ENCODE data around the gene GNA15. TPM values are rescaled to one million over a fixed set of nuclear protein-coding genes. Genes with fewer than 3 reads are reported as not detected.
"Not testable (repeated sequence)": the region's sequence is repeated elsewhere in the genome, so short reads cannot be mapped to it uniquely, and the experiment has no call there.

Gene GNA15
- total and polyA plus RNA-seq, 9 donors: 1.5 to 3.9 (median 2.1) TPM

DNA sequence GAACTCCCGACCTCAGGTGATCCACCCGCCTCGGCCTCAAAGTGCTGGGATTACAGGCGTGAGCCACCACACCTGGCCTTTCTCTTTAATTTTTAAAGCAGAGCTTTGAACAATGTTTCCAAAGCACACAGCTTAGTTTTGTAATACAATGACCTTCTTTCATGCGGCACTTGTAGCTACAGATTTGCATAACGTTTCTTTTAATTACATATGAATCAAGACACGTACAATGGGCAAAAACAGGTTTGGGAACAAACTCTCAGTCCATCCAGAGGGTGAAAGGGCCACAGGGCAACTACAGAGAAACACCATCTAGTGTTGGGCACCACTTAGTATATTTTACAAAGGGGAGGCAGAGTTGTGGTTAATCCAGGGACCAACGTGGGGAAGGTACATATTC lies 23.7 kb downstream of the GNA15 start:
- WGBS (ENCODE audit: insufficient coverage): 72% methylated on average over 6 of the region's 8 CpGs

GRCh38 chr19:3160219-3160618 lies 24.4 kb downstream of the GNA15 start:
- no peak overlapping the region for H3K4me3 ChIP-seq (ENCODE audit: low read length)
- no peaks in the 10 kb centered on the region for H3K9me3 ChIP-seq (replicated peaks; ENCODE audit: control insufficient read depth, low read depth, low read length)
- no peaks in the 10 kb centered on the region for H3K36me3 ChIP-seq (ENCODE audit: control insufficient read depth, insufficient read depth, low read length)
- H3K27ac ChIP-seq (ENCODE audit: low read length): no peak overlapping the region
- no peaks in the 10 kb centered on the region for H3K27me3 ChIP-seq (ENCODE audit: control insufficient read depth, insufficient read depth, low read length)
- H3K4me1 ChIP-seq (ENCODE audit: control insufficient read depth, insufficient read depth, low read length): no peaks in the 10 kb centered on the region
- DNase-seq: no peak
- WGBS (ENCODE audit: insufficient coverage): 64% methylated on average over 2 of the region's 3 CpGs

More for the DNA sequence above, 23.7 kb downstream of the GNA15 start:
- H3K36me3 ChIP-seq (ENCODE audit: control insufficient read depth, insufficient read depth, low read length): no peaks in the 10 kb centered on the region
- H3K4me3 ChIP-seq (ENCODE audit: low read length): no peak overlapping the region
- H3K27me3 ChIP-seq (ENCODE audit: control insufficient read depth, insufficient read depth, low read length): no peaks in the 10 kb centered on the region
- no peaks in the 10 kb centered on the region for H3K9me3 ChIP-seq (replicated peaks; ENCODE audit: control insufficient read depth, low read depth, low read length)
- H3K4me1 ChIP-seq (ENCODE audit: control insufficient read depth, insufficient read depth, low read length): peaks cover 3% of the 10 kb centered on the region
- DNase-seq: no peak
- no peak overlapping the region for H3K27ac ChIP-seq (ENCODE audit: low read length)

- H3K4me3 ChIP-seq (ENCODE audit: low read length): no peak overlapping the region
- no peaks in the 10 kb centered on the region for H3K9me3 ChIP-seq (replicated peaks; ENCODE audit: control insufficient read depth, low read depth, low read length)
- no peak overlapping the region for H3K27ac ChIP-seq (ENCODE audit: low read length)
- no peaks in the 10 kb centered on the region for H3K4me1 ChIP-seq (ENCODE audit: control insufficient read depth, insufficient read depth, low read length)
- WGBS (ENCODE audit: insufficient coverage): 100% methylated on average over 3 of the region's 4 CpGs
- H3K27me3 ChIP-seq (ENCODE audit: control insufficient read depth, insufficient read depth, low read length): no peaks in the 10 kb centered on the region
- no peaks in the 10 kb centered on the region for H3K36me3 ChIP-seq (ENCODE audit: control insufficient read depth, insufficient read depth, low read length)
- no peak for DNase-seq
Measured at GRCh38 chr19:3161453-3161852, 25.6 kb downstream of the GNA15 start.

- no peak for DNase-seq
- H3K27me3 ChIP-seq (ENCODE audit: control insufficient read depth, insufficient read depth, low read length): no peaks in the 10 kb centered on the region
- H3K4me3 ChIP-seq (ENCODE audit: low read length): no peak overlapping the region
- H3K4me1 ChIP-seq (ENCODE audit: control insufficient read depth, insufficient read depth, low read length): no peaks in the 10 kb centered on the region
- H3K9me3 ChIP-seq (replicated peaks; ENCODE audit: control insufficient read depth, low read depth, low read length): no peaks in the 10 kb centered on the region
- WGBS (ENCODE audit: insufficient coverage): 80% methylated on average over 23 of the region's 38 CpGs
- no peak overlapping the region for H3K27ac ChIP-seq (ENCODE audit: low read length)
- no peaks in the 10 kb centered on the region for H3K36me3 ChIP-seq (ENCODE audit: control insufficient read depth, insufficient read depth, low read length)
Measured at GRCh38 chr19:3162418-3163229, 26.8 kb downstream of the GNA15 start.

GRCh38 chr19:3163230-3163886 lies 27.5 kb downstream of the GNA15 start:
- no peak overlapping the region for H3K4me3 ChIP-seq (ENCODE audit: low read length)
- H3K27ac ChIP-seq (ENCODE audit: low read length): no peak overlapping the region
- WGBS (ENCODE audit: insufficient coverage): 8% methylated on average over 14 of the region's 27 CpGs
- DNase-seq: peak; percentile 66
- H3K4me1 ChIP-seq (ENCODE audit: control insufficient read depth, insufficient read depth, low read length): no peaks in the 10 kb centered on the region
- no peaks in the 10 kb centered on the region for H3K36me3 ChIP-seq (ENCODE audit: control insufficient read depth, insufficient read depth, low read length)
- H3K9me3 ChIP-seq (replicated peaks; ENCODE audit: control insufficient read depth, low read depth, low read length): no peaks in the 10 kb centered on the region
- no peaks in the 10 kb centered on the region for H3K27me3 ChIP-seq (ENCODE audit: control insufficient read depth, insufficient read depth, low read length)

DNA sequence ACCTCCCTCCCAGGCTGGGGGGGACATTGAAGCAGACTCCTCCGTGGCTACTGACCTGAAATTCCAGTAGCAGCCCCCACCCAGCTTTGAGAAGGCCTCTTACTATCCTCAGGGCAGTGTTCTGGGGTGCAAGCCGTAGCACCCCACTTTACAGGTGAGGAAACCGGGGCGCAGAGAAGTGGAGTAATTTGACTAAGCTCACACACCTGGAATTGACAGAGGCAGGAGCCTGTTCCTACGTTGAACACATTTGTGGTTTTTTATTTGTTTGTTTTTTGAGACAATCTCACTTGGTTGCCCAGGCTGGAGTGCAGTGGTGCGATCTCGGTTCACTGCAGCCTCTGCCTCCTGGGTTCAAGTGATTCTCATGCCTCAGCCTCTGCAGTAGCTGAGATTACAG lies 28.1 kb downstream of the GNA15 start:
- H3K27me3 ChIP-seq (ENCODE audit: control insufficient read depth, insufficient read depth, low read length): no peaks in the 10 kb centered on the region
- WGBS (ENCODE audit: insufficient coverage): 70% methylated on average over 6 of the region's 7 CpGs
- DNase-seq: no peak
- H3K9me3 ChIP-seq (replicated peaks; ENCODE audit: control insufficient read depth, low read depth, low read length): no peaks in the 10 kb centered on the region
- no peak overlapping the region for H3K4me3 ChIP-seq (ENCODE audit: low read length)
- H3K4me1 ChIP-seq (ENCODE audit: control insufficient read depth, insufficient read depth, low read length): no peaks in the 10 kb centered on the region
- H3K36me3 ChIP-seq (ENCODE audit: control insufficient read depth, insufficient read depth, low read length): no peaks in the 10 kb centered on the region
- no peak overlapping the region for H3K27ac ChIP-seq (ENCODE audit: low read length)

DNA sequence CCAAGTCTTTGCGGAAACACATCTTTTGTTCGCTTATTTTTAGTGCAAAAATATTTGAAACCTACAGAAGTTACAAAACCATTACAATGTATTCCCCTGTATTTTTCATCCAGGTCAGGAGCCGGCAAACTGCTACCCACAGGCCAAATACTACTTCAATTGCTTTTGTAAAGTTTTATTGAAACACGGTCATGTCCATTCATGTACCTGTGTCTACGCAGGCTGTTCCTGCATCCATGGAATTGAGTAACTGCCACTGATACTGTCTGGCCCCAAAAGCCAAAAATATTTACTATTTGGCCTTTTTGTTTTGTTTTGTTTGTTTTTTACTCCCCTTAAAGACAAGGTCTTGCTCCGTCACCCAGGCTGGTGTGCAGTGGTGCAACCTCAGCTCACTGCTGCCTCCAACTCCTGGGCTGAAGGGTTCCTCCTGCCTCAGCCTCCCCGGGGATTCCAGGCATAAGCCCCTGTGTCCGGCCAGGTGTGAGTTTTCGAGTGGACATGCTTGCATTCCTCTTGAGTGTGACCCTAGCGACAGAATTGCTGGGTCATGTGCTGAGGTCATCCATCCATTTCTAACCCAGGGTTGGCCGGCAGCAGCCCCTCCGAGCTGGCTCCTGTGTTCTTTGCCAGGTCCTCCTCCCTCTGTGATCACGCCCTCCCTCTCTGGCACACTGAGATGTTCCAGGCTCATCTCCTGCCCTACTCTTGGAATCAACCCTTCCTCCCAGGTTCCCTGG lies 31.9 kb downstream of the GNA15 start:
- no peak for DNase-seq
- no peaks in the 10 kb centered on the region for H3K4me1 ChIP-seq (ENCODE audit: control insufficient read depth, insufficient read depth, low read length)
- H3K4me3 ChIP-seq (ENCODE audit: low read length): no peak overlapping the region
- H3K27me3 ChIP-seq (ENCODE audit: control insufficient read depth, insufficient read depth, low read length): no peaks in the 10 kb centered on the region
- no peaks in the 10 kb centered on the region for H3K9me3 ChIP-seq (replicated peaks; ENCODE audit: control insufficient read depth, low read depth, low read length)
- 48% methylated on average over 9 of the region's 13 CpGs for WGBS (ENCODE audit: insufficient coverage)
- H3K27ac ChIP-seq (ENCODE audit: low read length): no peak overlapping the region
- H3K36me3 ChIP-seq (ENCODE audit: control insufficient read depth, insufficient read depth, low read length): no peaks in the 10 kb centered on the region

DNA sequence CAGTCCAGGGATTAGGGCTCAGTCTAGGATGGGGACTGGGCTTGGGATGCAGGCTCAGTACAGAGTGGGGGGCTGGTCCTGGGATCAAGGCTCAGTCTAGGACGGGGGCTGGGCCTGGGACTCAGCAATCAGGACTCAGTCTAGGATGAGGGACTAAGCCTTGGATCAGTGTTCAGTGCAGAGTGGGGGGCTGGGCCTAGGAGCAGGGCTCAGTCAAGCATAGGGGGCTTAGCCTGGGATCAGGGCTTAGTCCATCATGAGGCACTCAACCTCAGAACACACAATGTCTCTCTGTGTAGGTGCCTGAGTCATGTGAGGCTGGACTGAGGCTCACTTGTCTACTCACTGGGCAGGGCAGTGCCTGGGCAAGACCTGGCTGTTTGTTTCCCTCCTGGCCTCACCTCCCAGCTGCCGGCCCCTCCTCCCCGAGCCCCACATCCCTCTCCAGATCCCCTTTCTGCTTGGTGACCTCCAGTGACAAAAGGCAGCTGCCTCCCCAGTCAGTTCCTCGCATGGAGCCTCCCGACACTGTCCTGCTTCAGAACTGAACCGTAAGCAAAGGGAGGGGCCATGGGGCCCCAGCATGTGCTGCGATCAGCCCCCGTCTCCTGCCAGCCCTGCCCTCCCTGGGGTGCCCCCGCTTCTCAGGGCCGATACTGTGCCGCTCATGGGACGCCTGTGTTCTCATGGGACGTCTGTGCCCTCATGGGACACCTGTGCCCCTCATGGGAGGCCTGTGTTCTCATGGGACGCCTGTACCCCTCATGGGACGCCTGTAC lies 36.2 kb downstream of the GNA15 start:
- H3K4me3 ChIP-seq (ENCODE audit: low read length): no peak overlapping the region
- peaks cover 12% of the 10 kb centered on the region for H3K4me1 ChIP-seq (ENCODE audit: control insufficient read depth, insufficient read depth, low read length)
- DNase-seq: no peak
- H3K36me3 ChIP-seq (ENCODE audit: control insufficient read depth, insufficient read depth, low read length): no peaks in the 10 kb centered on the region
- no peak overlapping the region for H3K27ac ChIP-seq (ENCODE audit: low read length)
- H3K27me3 ChIP-seq (ENCODE audit: control insufficient read depth, insufficient read depth, low read length): no peaks in the 10 kb centered on the region
- no peaks in the 10 kb centered on the region for H3K9me3 ChIP-seq (replicated peaks; ENCODE audit: control insufficient read depth, low read depth, low read length)
- WGBS (ENCODE audit: insufficient coverage): 88% methylated on average over 11 of the region's 15 CpGs

- H3K36me3 ChIP-seq (ENCODE audit: control insufficient read depth, insufficient read depth, low read length); DNase-seq; H3K27ac ChIP-seq (ENCODE audit: low read length); H3K4me3 ChIP-seq (ENCODE audit: low read length); H3K9me3 ChIP-seq (replicated peaks; ENCODE audit: control insufficient read depth, low read depth, low read length); H3K27me3 ChIP-seq (ENCODE audit: control insufficient read depth, insufficient read depth, low read length): not testable (repeated sequence)
- 94% methylated on average over 6 of the region's 6 CpGs for WGBS (ENCODE audit: insufficient coverage)
- peaks cover 16% of the 10 kb centered on the region for H3K4me1 ChIP-seq (ENCODE audit: control insufficient read depth, insufficient read depth, low read length)
Measured at GRCh38 chr19:3172673-3173000, 36.8 kb downstream of the GNA15 start.

Measured in muscle of leg (tissue), 11 donors.